Measurements from ENCODE around the gene CD34.

DNA sequence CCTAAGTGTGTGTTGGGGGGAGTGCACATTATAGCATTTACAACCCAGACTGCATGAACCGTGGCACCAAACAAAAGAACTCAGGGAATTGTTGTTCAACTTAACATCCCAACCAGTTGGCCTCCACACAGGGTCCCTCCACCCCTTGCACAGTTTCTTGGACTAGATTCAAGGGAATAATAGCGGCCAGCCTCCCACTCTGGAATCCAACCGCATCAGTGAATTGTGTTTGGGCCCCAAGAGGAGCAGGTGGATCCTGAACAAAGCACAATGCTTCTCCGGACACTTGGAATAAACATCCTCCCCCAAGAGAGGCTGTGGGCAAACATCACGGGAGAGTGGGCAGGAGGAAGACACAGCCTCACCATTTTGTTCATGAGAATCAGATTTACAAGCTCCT, 18.2 kb downstream of the CD34 start:
- TF ChIP-seq EP300 (IDR thresholded peaks at IDR 0.05) (no peak), POLR2A (IDR thresholded peaks at IDR 0.05) (no peak), POLR2AphosphoS5 (IDR thresholded peaks at IDR 0.05) (no peak)
- TF ChIP-seq, protein P1, sequence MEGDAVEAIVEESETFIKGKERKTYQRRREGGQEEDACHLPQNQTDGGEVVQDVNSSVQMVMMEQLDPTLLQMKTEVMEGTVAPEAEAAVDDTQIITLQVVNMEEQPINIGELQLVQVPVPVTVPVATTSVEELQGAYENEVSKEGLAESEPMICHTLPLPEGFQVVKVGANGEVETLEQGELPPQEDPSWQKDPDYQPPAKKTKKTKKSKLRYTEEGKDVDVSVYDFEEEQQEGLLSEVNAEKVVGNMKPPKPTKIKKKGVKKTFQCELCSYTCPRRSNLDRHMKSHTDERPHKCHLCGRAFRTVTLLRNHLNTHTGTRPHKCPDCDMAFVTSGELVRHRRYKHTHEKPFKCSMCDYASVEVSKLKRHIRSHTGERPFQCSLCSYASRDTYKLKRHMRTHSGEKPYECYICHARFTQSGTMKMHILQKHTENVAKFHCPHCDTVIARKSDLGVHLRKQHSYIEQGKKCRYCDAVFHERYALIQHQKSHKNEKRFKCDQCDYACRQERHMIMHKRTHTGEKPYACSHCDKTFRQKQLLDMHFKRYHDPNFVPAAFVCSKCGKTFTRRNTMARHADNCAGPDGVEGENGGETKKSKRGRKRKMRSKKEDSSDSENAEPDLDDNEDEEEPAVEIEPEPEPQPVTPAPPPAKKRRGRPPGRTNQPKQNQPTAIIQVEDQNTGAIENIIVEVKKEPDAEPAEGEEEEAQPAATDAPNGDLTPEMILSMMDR (IDR thresholded peaks at IDR 0.05) = no peak

All from stomach (tissue), 4 donors.